NCI-H2029 treated with DMSO at 0.1 percent for 48 hours (cell line): ENCODE data around the gene CHST11.

ENCODE experiments used
- DNase-seq: peaks from one replicate; lab custom pipeline; 2025; lab: John Stamatoyannopoulos, UW

The CHST11 gene

DNA sequence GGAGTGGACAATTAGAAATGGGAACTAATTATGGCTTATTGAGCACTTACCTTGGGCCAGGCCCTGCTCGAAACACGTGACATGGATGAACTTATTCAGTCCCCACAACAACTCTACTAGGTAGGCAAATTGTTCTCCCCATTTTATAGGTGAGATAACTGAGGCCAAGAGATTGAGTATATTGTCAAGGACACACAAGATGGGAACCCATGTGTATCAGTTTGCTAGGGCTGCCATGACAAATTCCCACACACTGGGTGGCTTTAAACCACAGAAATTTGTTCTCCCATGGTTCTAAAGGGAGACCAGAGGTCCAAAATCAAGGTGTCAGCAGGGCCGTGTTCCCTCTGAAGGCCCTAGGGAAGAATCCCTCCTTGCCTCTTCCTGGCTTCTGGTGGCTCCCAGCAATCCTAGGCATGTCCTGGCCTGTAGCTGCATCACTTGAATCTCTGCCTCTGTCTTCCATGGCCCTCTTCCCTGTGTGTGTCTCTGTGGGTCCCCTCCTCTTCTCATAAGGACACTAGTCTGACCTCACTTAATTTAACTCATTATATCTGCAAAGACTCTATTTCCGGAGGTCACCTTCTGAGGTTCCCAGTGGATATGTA lies 128.8 kb downstream of the CHST11 start:
- no peak for DNase-seq

DNA sequence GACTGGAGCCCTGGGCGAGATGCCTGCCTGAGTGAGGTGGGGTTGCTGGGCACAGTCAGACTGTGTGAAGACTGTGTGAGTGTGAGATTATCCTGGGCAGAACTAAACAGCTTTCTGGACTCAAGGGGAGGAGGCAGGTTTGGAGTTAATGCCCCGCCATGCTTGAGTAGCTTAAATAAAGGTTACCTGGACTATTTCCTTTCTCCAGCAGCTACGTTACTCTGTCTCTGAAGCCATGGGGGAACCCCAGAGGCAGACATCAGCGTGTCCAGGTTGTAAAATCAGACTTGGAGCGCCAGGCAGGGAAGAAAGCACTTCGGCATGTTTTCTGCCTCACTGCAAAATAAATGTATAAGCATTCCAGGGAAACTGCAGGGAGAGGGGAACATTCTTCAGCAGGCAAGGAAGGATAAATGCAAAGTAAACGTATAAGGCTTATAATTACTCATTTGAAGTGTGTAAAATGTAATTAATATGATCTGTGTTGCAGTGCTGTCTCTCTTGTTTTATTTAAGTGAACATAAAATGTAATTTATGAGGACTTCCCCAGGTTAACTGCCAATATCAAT lies 129.7 kb downstream of the CHST11 start:
- DNase-seq, result no peak

DNA sequence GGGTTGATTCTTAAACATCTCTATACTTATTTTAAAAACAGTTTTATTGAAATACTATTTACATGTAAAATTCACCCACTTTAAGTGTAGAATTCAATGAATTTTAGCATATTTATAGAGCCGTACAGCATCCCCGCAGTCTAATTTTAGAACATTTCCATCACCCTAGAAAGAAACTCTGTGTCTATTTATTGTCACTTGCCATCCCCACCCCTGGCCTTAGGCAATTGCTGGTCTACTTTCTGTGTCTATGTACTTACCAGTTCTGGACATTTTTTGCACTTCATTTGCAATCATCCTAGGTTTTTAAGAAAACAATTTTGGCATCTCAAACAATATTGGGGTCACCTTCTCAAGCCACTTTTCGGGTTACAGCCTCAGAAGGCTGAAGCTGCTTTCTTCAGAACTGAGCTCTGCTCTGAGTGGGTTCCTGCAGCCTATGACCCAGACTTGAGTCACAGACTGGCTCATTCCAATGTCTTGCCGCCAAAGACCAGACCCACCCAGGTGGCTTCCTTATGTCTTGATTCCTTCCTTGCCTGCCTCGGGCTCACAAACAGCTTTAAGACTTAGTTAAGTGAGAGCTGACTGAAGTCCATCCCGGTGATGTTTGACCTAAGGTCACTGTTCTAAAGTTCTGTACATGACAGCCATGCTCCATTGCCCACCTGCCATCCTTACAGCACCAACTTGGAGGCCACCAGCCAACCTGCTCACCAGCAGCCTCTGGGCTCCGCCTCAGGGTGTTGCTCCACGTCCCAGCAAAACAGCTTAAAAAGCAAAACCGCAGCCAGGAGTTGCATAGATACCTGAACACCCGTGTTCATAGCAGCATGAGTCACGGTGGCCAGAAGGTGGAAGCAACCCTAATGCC lies 131.5 kb downstream of the CHST11 start:
- no peak for DNase-seq

DNA sequence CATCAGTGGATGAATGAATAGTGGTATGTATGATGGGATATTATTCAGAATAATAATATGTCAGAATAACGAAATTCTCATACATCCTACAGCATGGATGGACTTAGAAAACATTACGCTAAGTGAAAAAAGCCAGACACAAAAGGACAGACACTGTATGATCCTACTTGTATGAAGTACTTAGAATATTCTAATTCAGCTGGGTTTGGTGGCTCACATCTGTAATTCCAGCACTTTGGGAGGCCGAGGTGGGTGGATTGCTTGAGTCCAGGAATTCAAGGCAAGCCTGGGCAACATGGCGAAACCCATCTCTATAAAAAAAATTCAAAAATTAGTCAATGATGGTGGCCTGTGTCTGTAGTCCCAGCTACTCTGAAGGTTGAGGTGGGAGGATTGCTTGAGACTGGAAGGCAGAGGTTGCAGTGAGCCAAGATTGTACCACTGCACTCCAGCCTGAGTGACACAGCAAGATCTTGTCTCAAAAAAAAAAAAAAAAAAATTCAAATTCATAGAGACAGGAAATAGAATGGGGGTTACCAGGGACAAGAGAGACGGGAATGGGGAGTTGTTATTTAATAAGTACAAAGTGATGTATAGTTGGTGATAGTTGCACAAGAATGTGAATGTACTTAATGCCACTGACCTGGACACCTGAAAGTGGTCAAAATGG lies 132.3 kb downstream of the CHST11 start:
- DNase-seq, result no peak

DNA sequence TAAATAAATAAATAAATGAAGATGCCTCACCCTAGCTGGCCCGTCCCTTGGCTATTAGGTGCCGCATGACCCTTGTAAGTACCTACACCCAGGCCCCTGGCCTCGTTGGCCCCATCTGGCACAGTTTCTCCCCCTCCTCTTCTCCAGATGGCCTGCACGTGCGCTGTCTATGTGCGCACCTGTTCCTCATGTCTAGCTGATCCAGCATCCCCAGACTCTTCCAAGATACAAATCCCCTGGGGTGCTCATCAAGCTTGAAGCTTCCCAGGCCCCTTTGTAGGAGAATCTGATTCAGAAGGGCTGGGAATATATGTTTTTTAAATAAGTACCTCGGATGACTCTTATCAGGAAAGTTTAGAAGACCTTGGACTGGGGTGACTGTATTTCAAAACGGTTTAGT lies 133.3 kb downstream of the CHST11 start:
- DNase-seq, result no peak

DNA sequence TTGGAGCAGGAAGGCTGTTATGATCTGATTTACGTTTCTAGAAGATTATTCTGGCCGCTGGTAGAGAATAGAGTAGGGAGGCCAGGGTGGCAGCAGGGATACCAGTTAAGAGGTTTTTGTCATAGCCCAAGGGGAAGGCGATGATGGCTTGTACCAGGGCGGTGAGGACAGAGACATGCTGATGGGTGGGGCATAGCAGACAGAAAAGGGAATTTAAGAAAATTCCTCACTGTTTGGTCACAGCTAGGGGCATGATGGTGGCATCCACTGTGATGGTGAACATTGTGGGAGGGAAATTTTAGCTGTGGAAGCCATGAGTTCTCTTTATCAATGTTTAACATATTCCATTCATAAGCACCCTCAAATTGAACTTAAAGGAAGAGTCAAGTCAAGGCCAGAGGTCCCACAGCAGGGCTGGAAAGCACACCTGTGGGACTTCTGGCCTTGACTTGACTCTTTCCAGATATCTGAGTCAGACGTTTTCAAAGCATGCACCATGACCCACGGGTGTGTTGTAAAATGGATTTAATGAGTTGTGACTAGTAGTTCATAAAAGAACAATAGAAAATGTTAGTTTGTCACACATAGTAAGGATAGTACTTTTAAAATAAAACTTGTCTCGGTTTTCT lies 134.6 kb downstream of the CHST11 start:
- no peak for DNase-seq

DNA sequence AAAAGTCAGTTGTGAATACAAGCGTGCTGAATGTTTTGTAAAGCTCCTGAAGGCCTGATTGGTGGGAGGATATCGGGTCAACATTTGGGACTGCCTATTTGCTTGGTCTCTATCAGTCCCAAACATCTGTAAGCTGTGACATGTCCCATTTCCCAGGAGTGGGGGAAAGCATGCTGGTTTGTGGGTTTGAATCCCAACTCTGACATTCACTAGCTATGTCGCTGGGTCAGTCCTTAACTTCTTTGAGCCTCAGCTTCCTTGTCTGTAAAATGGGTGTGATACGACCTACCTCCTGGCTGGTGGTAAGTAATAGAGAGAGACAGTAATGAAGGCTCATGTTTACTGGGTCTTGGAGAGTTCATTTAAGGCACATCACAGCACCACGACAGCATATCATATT lies 136.7 kb downstream of the CHST11 start:
- DNase-seq, result no peak

DNA sequence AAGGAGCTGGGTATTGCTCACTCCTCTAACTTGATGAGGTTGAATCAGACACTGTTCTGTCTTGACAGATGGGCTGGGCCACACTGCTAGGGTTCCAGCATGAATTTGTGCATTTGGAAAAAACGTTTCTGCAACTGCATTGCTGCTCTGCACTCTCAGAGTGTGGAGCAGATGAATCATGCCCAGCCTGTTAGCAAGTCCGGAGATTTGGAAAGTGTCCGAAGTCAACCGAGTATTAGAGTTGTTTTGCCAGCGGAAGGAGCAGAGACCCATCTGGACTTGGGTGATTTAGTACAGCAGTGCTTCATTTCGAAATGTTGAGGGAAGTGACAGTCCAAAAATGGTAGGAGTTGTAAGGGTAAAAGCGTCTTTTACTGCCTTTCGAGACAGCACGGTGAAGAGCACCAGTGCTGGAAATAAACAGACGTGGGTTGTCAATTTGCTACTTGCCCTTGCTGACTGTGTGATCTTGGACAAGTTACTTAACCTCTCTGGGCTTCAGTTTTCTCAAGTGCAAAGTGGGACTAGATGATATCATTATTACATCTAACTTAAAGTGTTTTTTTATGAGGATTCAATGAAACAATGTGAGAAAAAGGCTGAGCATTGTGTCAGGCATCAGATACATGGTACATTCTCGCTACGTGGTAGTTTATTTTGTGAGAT lies 139.5 kb downstream of the CHST11 start:
- no peak for DNase-seq

DNA sequence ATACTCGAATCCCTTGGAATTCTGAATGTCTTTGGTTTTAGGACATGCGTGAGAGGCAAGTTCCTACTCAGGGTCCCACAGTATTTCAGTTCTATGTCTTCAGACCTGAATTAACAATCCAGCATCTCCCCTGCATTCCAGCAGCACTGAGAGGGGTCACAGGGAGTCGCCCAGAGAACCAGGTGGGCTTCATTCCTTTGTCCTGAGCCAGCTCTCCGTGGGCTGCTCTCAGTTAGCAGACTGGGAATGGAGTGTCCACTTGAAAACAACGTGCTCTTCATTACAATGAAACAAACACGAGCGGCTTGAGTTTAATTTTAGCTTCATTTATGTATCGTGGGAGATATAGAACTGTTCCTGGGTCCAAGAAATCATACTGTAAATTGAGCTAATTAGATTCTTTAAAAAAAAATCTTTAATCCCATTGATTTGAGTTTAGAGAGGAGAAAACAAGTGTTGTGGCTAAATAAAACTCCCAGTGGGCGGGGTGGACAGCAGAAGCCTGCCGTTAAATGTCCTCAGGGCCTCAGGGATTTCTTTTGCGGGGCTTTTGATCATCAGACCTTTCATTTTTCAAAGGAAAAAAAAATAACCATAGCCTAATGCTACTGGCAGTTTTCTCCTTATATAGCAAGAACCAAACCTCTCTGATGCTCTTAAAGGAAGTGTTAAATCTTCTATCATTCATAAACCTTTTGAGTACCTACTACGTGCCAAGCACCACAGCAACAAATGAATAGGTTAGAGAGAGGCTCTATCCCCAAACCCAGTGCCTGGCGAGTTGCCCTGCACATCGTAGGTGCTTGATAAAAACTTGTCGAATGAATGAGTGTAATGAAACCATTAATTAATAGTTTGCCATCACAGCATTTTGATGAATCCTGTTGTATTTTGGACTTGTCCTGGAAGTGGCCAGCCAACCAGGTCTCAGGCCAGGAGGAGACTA lies 140.4 kb downstream of the CHST11 start:
- DNase-seq, result no peak

DNA sequence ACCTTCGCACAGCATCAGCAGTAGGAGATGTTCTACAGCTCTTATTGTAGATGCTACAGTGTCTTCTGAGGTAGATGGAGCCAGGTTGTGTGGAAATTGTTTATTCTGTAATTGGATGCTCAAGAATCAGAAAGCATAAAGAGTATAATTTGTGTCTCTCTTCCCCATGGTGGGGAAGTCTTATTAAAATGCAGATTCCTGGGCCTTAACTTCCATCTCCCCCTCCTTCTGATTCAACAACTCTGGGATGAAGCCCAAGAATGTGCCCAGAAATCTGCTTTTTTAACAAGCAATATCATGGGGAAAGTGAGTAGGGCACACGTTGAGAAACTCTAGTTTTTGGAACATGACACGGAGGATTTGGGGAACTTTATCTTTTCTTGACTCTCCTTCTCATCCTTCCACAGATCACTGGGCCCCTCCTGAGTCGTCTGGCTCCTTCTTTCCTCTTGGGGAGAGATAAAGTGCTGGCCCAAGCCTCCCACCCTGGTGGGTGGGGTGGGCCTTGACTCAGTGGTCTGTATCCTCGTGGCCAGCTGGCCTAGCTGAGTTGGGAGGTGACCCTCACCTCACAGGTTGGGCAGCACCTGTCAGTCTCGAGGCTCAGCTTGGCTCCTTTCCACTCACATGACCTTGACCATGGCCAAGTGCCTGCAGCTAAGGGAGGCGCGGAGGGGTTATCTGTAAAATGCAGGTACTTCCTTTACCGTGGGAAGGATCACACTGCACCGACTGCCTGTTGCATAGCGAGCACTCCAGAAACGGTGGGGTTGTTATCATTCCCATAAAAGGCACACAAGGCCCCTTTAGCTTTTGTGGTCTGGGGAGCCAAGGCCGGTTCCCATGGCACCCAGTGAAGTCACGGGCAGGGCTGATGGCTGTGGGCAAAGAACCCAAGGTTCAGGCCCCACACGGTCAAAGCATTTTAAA lies 141.9 kb downstream of the CHST11 start:
- no peak for DNase-seq

DNA sequence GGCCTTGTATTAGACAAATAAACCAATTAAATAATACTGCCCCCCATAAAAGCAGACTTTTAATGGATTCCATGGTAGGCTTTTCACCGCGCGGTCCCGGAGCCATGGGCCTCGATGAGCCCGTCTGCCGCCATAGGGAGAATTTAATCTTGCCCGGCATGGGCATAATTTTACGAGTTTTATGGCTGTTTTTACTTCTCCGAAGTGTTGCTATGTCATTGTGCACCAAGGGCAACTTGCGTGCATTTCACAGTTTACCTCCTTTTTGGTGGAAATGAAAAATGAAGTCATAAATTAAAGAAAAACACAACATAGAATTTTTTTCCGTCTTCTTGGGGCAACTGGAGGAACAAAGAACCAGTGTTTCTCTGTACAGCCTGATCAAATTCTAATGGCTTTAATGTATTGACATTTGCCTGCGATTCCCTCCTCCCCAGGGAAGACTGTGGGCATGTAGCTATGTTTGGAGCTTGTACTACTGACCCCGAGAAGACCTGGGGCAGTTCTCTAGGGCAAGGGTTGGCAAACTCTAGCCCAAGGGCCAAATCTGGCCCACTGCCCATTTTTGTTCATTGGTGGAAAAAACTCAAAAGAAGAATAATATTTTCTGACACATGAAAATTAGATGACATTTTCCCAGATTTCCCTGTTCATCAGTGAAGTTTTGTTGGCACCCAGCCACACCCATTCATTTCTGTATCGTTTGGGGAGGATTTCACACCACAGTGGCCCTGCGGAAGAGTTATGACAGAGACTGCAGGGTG lies 142.7 kb downstream of the CHST11 start:
- DNase-seq, result no peak

DNA sequence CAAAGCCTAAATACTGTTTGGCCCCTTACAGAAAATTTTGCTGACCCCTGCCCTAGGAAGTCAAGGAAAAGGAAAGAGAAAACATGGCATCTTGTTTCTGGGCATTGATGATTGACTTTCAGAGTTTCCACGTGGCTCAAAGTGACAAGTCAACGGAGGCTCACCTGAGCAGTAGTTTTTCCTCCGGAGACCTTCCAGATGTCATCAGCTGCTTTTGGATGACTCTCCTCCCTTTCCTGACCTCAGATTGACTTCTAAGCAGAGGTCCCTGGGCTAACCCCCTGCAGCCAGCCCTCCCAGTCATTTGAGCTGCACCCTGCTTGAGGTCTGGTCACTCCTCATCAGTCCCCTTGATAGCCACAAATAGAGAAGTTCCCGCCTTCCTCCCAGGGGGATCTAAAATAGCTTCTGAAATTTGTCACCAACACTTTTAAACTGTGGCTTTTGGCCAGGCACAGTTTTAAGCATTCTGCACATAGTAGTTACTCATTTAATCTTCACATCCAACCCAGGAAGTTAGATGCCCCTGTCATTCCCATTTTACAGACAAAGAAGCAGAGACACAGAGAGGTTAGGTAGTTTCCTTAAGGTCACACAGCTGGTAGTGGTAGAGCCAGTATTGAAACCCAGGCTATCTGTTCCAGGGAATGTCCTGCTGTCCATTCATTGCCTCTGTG lies 143.4 kb downstream of the CHST11 start:
- no peak for DNase-seq

DNA sequence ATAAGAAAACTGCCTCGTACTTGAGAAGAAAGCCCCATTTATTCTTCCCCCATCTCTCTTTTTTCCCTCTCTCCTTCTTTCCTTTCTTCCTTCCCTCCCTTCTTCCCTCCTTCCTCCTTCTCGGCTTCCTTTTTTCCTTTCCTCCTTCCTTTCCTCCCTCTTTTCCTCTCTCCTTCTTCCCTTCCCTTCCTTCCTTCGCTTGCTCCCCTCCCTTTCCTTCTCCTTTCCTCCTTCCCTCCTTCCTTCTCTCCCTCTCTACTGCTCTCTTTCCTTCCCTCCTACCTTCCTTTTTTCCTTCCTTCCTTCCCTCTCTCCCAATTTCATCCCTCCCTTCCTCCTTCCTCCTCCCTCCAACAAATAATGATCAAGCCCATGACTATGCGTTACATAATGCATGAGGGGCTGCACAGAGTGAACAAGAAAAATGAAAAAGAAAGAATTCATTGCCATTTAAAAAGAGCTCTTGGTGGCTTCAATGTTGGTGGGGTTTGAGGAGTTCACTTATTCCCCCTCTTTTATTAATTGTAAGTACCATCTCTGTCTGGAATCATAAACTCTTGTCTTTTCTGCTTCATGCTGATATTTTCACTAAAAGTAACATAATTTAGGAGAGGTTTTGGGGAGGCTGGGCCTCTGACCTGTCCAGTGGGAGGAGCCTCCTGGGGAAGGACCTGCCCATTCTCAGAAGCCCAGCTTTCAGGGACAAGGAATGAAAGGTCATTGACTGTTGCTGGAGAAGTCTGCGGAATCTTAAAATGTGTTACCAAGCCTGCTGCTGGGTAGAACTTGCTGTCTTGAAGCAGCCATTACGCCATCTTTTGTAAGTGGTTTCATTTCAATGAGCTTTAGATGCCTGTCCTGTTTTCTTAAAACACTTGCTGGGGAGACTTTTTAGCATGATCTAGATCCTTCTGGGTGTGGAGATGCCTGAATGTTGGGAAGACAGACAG lies 144.3 kb downstream of the CHST11 start:
- DNase-seq, result no peak

DNA sequence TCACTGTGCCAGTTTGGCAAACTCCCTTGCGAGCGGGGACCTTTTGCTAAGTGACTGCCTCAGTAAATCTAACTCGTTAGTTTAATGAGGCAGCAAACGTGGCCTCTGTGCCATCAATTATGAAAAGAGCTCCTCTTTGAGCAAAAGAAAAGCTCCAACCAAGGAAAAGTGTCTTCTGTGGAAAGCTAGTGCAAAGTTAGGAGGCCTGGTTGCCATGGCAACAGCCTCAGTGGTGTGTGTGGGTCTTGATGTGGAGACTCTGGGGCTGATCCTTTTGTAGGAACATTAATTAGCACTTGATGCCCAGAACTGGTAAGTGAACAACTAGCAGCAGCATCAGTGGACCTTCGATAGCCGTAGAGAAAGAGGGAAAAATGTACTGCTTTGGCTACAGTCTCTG lies 145.7 kb downstream of the CHST11 start:
- DNase-seq, result no peak

DNA sequence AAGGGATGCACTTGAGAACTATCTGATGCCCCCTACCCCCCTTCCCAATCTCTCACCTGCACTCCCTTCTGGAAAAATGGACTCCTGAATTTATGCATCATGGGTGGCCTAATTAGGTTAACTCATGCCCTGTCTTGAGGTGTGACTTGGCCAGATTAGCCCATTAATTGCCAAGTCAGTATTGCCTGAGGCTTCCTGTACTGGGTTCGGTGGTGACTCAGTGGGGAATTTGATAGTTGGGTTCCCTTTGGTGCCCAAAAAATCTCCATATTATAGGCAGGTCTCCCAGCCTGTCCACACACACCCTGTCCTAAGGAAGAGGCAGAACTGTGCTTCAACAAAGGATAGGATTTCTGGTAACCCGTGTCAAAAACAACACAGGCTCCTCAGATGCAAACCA lies 146.1 kb downstream of the CHST11 start:
- DNase-seq, result no peak

DNA sequence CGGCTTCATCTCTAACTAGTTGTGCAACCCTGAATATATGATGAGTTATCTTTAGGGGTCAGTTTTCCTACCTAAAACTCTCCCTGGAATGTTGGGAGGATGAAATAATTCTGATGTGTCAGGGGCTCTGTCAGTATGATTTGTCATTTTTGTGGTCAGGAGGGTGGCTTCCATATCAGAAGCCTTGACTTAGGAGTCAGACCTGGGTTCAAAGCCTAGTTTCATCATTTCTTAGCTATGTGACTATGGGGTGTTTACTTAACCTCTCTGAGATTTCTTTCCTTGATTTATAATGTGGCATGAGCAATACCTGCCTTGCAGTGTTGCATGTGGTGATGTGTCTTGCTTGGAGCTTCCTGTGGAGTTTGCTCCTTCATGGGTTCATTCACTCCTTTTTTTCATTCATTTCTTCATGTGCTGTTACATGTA lies 146.8 kb downstream of the CHST11 start:
- DNase-seq, result no peak
